Neural cell (in vitro differentiated cells): Measurements from ENCODE around the gene OR52N4. TPM values are rescaled to one million over a fixed set of nuclear protein-coding genes. Genes with fewer than 3 reads are reported as not detected.

Experiments
- H2AFZ ChIP-seq: fragments of 200-600, 300-800 bp; sonication (generic), shearing (Covaris generic); 2 replicates; pipeline ENCODE4 v1.6.0; 2014; ENCODE audit warnings: low read depth, mild to moderate bottlenecking, antibody characterized with exemption, low read length, moderate library complexity
- H3F3A ChIP-seq: fragments of 200-600 bp; shearing (Covaris generic); 2 replicates; pipeline ENCODE4 v1.6.1; 2016; ENCODE audit warnings: mild to moderate bottlenecking, moderate library complexity, mixed read lengths, antibody characterized with exemption, low read length; ENCODE audit not compliant: insufficient read depth, poor library complexity, severe bottlenecking
- H3K27ac ChIP-seq: fragments of 200-600, 300-800 bp; sonication (generic), shearing (Covaris generic); 2 replicates; pipeline ENCODE4 v1.5.1; 2014; ENCODE audit warnings: mild to moderate bottlenecking, low read length, moderate library complexity
- H3K27me3 ChIP-seq: fragments of 300-800, 200-600 bp; sonication (generic), shearing (Covaris generic); 2 replicates; pipeline ENCODE4 v1.6.0; 2014; ENCODE audit warnings: mild to moderate bottlenecking, low read depth, low read length, moderate library complexity; ENCODE audit not compliant: insufficient read depth
- H3K36me3 ChIP-seq: fragments of 300-800, 200-600 bp; sonication (generic), shearing (Covaris generic); 2 replicates; pipeline ENCODE4 v1.5.1; 2014; ENCODE audit warnings: mild to moderate bottlenecking, antibody characterized with exemption, low read length, moderate library complexity; ENCODE audit not compliant: insufficient read depth
- H3K4me2 ChIP-seq: fragments of 300-800, 200-600 bp; sonication (generic), shearing (Covaris generic); 2 replicates; pipeline ENCODE4 v1.6.0; 2014; ENCODE audit warnings: mild to moderate bottlenecking, low read length
- H3K4me3 ChIP-seq: fragments of 300-800, 200-600 bp; sonication (generic), shearing (Covaris generic); 2 replicates; pipeline ENCODE4 v1.5.1; 2014; ENCODE audit warnings: mild to moderate bottlenecking, low read length, moderate library complexity
- H3K79me2 ChIP-seq: fragments of 200-600 bp; shearing (Covaris generic); replicated peaks from 2 replicates; pipeline ENCODE4 v1.6.0; 2014; ENCODE audit warnings: mild to moderate bottlenecking, low read length, moderate library complexity; ENCODE audit not compliant: insufficient read depth
- H3K9ac ChIP-seq: fragments of 300-800, 200-600 bp; sonication (generic), shearing (Covaris generic); 2 replicates; pipeline ENCODE4 v1.6.1; 2016; ENCODE audit warnings: mild to moderate bottlenecking, low read length, mixed read lengths
- H3K9me2 ChIP-seq: fragments of 200-600 bp; shearing (Covaris generic); 2 replicates; pipeline ENCODE4 v1.6.1; 2016; ENCODE audit warnings: mild to moderate bottlenecking, low read length, mixed read lengths; ENCODE audit not compliant: insufficient read depth
- H3K9me3 ChIP-seq: fragments of 200-600, 300-800 bp; sonication (generic), shearing (Covaris generic); 2 replicates; pipeline ENCODE4 v1.6.1; 2016; ENCODE audit warnings: mild to moderate bottlenecking, mixed run types, low read length, moderate library complexity, mixed read lengths
- H4K20me1 ChIP-seq: fragments of 200-600 bp; shearing (Covaris generic); 2 replicates; pipeline ENCODE4 v1.6.1; 2016; ENCODE audit warnings: mild to moderate bottlenecking, mixed run types; ENCODE audit not compliant: insufficient read depth
- EP300 ChIP-seq: fragments of 450-650 bp; conservative IDR thresholded peaks from 2 replicates; pipeline ENCODE4 v1.6.1; 2014; ENCODE audit warnings: antibody characterized with exemption, mild to moderate bottlenecking, moderate library complexity; ENCODE audit not compliant: poor library complexity, severe bottlenecking
- EZH2 ChIP-seq: fragments of 200-600, 300-800 bp; shearing (Covaris generic), sonication (generic); IDR thresholded peaks from 2 replicates; pipeline ENCODE4 v1.6.1; 2014; ENCODE audit warnings: antibody characterized with exemption, low read length, borderline replicate concordance, mild to moderate bottlenecking; ENCODE audit not compliant: insufficient read depth, poor library complexity, severe bottlenecking
- MXI1 ChIP-seq: fragments of 450-650 bp; conservative IDR thresholded peaks from 2 replicates; pipeline ENCODE4 v1.6.1; 2014; ENCODE audit warnings: antibody characterized with exemption, mild to moderate bottlenecking; ENCODE audit not compliant: poor library complexity, severe bottlenecking
- POLR2AphosphoS5 ChIP-seq: IDR thresholded peaks from 2 replicates; pipeline ENCODE4 v1.6.1; 2012
- RAD21 ChIP-seq: fragments of 450-650 bp; conservative IDR thresholded peaks from 2 replicates; pipeline ENCODE4 v1.6.1; 2014; ENCODE audit warnings: antibody characterized with exemption, mild to moderate bottlenecking, moderate library complexity
- SMC3 ChIP-seq: fragments of 450-650 bp; conservative IDR thresholded peaks from 2 replicates; pipeline ENCODE4 v1.6.1; 2014; ENCODE audit warnings: antibody characterized with exemption, mild to moderate bottlenecking, moderate library complexity; ENCODE audit not compliant: poor library complexity
- TAF1 ChIP-seq: IDR thresholded peaks from 2 replicates; pipeline ENCODE4 v1.6.1; 2012; ENCODE audit warnings: low read depth
- polyA plus RNA-seq: library from polyadenylated mRNA; depleted of rRNA; stranded (reverse); fragments of >200 nt; gene quantifications from 2 replicates; pipeline ENCODE4 v1.2.3, GENCODE V29; 2014
- TF ChIP-seq, protein P1 (sequence below): fragments of 450-650 bp; IDR thresholded peaks from 2 replicates; pipeline ENCODE4 v1.5.1; 2014; ENCODE audit warnings: antibody characterized with exemption, mild to moderate bottlenecking, moderate library complexity; ENCODE audit not compliant: poor library complexity, severe bottlenecking
- TF ChIP-seq, protein P2 (sequence below): IDR thresholded peaks from 2 replicates; pipeline ENCODE4 v1.6.1; 2012; ENCODE audit warnings: borderline replicate concordance

Gene OR52N4
- polyA plus RNA-seq, 1 donor from 2014 or later = not detected

DNA sequence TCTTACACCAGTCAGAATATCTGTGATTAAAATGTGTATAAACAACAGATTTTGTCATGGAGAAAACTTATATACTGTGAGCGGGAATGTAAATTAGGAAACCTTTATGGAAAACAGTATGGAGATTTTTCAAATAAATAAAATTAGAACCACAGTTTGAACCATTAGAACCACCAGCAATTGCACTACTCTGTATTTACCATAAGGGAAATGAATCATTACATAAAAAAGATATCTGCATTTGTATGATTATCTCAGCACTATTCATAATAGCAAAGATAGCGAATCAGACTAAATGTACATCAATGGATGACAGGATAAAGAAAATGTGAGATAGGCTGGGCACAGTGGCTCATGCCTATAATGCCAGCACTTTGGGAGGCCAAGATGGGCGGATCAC, 7.4 kb upstream of the OR52N4 start:
- Histone ChIP-seq H3K79me2 (no peaks in the 10 kb centered on the region), H3K27ac (no peak overlapping the region), H3F3A (no peaks in the 10 kb centered on the region), H2AFZ (no peak overlapping the region), H3K4me2 (no peak overlapping the region), H3K9me3 (no peaks in the 10 kb centered on the region), H3K36me3 (no peaks in the 10 kb centered on the region), H3K4me3 (no peak overlapping the region), H3K27me3 (no peaks in the 10 kb centered on the region), H3K9me2 (no peaks in the 10 kb centered on the region), H4K20me1 (no peaks in the 10 kb centered on the region), H3K9ac (no peak overlapping the region)
- no peak for TF ChIP-seq EZH2
- no peak for TF ChIP-seq MXI1
- TF ChIP-seq, protein P1, sequence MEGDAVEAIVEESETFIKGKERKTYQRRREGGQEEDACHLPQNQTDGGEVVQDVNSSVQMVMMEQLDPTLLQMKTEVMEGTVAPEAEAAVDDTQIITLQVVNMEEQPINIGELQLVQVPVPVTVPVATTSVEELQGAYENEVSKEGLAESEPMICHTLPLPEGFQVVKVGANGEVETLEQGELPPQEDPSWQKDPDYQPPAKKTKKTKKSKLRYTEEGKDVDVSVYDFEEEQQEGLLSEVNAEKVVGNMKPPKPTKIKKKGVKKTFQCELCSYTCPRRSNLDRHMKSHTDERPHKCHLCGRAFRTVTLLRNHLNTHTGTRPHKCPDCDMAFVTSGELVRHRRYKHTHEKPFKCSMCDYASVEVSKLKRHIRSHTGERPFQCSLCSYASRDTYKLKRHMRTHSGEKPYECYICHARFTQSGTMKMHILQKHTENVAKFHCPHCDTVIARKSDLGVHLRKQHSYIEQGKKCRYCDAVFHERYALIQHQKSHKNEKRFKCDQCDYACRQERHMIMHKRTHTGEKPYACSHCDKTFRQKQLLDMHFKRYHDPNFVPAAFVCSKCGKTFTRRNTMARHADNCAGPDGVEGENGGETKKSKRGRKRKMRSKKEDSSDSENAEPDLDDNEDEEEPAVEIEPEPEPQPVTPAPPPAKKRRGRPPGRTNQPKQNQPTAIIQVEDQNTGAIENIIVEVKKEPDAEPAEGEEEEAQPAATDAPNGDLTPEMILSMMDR = no peak
- TF ChIP-seq EP300 = no peak
- TF ChIP-seq POLR2AphosphoS5 = no peak
- TF ChIP-seq TAF1 = no peak
- TF ChIP-seq, protein P2, sequence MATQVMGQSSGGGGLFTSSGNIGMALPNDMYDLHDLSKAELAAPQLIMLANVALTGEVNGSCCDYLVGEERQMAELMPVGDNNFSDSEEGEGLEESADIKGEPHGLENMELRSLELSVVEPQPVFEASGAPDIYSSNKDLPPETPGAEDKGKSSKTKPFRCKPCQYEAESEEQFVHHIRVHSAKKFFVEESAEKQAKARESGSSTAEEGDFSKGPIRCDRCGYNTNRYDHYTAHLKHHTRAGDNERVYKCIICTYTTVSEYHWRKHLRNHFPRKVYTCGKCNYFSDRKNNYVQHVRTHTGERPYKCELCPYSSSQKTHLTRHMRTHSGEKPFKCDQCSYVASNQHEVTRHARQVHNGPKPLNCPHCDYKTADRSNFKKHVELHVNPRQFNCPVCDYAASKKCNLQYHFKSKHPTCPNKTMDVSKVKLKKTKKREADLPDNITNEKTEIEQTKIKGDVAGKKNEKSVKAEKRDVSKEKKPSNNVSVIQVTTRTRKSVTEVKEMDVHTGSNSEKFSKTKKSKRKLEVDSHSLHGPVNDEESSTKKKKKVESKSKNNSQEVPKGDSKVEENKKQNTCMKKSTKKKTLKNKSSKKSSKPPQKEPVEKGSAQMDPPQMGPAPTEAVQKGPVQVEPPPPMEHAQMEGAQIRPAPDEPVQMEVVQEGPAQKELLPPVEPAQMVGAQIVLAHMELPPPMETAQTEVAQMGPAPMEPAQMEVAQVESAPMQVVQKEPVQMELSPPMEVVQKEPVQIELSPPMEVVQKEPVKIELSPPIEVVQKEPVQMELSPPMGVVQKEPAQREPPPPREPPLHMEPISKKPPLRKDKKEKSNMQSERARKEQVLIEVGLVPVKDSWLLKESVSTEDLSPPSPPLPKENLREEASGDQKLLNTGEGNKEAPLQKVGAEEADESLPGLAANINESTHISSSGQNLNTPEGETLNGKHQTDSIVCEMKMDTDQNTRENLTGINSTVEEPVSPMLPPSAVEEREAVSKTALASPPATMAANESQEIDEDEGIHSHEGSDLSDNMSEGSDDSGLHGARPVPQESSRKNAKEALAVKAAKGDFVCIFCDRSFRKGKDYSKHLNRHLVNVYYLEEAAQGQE = no peak
- TF ChIP-seq SMC3 = no peak
- no peak for TF ChIP-seq RAD21

DNA sequence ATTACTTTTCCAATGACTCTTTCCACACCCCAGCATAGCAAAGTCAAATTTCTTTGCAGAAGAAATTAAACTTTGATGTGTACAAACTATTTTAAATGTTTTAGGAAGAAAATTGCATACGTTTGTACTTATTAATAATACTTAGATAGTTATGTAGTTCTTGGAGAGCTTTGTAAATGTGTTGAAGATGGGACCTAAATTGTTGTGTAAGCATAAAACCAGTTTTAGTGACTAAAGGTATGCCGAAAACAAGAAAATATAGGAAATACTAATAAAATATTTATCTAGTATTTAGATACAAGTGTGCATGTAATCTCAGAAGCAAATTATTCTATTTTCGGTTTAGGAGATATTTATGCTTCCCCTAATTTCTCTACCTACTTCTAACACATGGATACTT, 4.2 kb upstream of the OR52N4 start:
- H3K4me2 ChIP-seq = no peak overlapping the region
- no peak overlapping the region for H3K4me3 ChIP-seq
- no peak overlapping the region for H3K9ac ChIP-seq
- H3K36me3 ChIP-seq = no peaks in the 10 kb centered on the region
- no peak for TF ChIP-seq EP300
- TF ChIP-seq EZH2 = no peak
- TF ChIP-seq POLR2AphosphoS5 = no peak
- TF ChIP-seq, protein P1 = no peak
- no peak for TF ChIP-seq MXI1
- no peak for TF ChIP-seq SMC3
- TF ChIP-seq, protein P2 = no peak
- TF ChIP-seq TAF1 = no peak
- no peak for TF ChIP-seq RAD21
- no peaks in the 10 kb centered on the region for H3F3A ChIP-seq
- H3K79me2 ChIP-seq = no peaks in the 10 kb centered on the region
- H3K9me2 ChIP-seq = no peaks in the 10 kb centered on the region
- no peaks in the 10 kb centered on the region for H3K9me3 ChIP-seq
- H2AFZ ChIP-seq = no peak overlapping the region
- no peak overlapping the region for H3K27ac ChIP-seq
- no peaks in the 10 kb centered on the region for H3K27me3 ChIP-seq
- no peaks in the 10 kb centered on the region for H4K20me1 ChIP-seq
